K562 (cell line): ENCODE measurements around the gene ABCG5. TPM values are rescaled to one million over a fixed set of nuclear protein-coding genes. Genes with fewer than 3 reads are reported as not detected.

Experiments used
- ATAC-seq: fragments of 200-7000 bp; cut with Tn5 transposase; 3 replicates; pipeline ENCODE4 v1.9.1; 2020; ENCODE audit warnings: moderate library complexity
- BruUV-seq: library from RNA; stranded (reverse); fragments of 400-500 nt; replicated peaks from 2 replicates; lab custom pipeline; 2021; lab: Mats Ljungman, UMichigan
- CTCF ChIA-PET: fragments of 300-600 bp; formaldehyde crosslinking; extraction: SDS; loops from one replicate; lab custom pipeline; 2021; ENCODE audit warnings: low intra/inter-chr PET ratio; lab: Yijun Ruan, JAX
- POLR2A ChIA-PET: fragments of 300-600, 350-650 bp; sonication (Branson Sonifier 250); formaldehyde crosslinking; extraction: SDS; loops from one replicate; lab custom pipeline; 2021; ENCODE audit warnings: antibody characterized with exemption, inconsistent platforms; lab: Yijun Ruan, JAX
- DNase-seq, 4 experiments: peaks; one replicate each; pipeline versions ENCODE4 v3.0.0 to v3.0.0-alpha.2; 2011 to 2018; ENCODE audit warnings: low spot score in 3 of 4, mixed read lengths in 3 of 4; ENCODE audit errors: extremely low read depth in 1 of 4
- FAIRE-seq: peaks from 2 replicates; lab custom pipeline; 2011; peaks lifted over from hg19 to GRCh38; lab: Jason Lieb, UNC
- H2AFZ ChIP-seq: 2 replicates; pipeline ENCODE4 v1.6.0; 2011; ENCODE audit warnings: low read depth, low read length, control low read depth, inconsistent platforms
- H3K27ac ChIP-seq: fragments of 200-600 bp; 3 replicates; pipeline ENCODE4 v1.8.0; 2011; ENCODE audit warnings: low read depth, mild to moderate bottlenecking, control low read depth, inconsistent platforms, low read length, moderate library complexity, mixed read lengths; ENCODE audit errors: extremely low read depth
- H3K27me3 ChIP-seq, 2 experiments: fragments of 300-600 bp in 1 of 2; 2 replicates in 1 of 2; 3 replicates in 1 of 2; pipeline versions ENCODE4 v1.6.0 to v1.8.0; 2011; ENCODE audit warnings: inconsistent platforms in 2 of 2, low read length in 2 of 2, mild to moderate bottlenecking in 1 of 2, mixed read lengths in 1 of 2, moderate library complexity in 1 of 2; ENCODE audit not compliant: control insufficient read depth in 2 of 2, insufficient read depth in 2 of 2
- H3K36me3 ChIP-seq: fragments of 300-600 bp; 3 replicates; pipeline ENCODE4 v1.8.0; 2011; ENCODE audit warnings: mild to moderate bottlenecking, low read length, inconsistent platforms; ENCODE audit not compliant: control insufficient read depth, insufficient read depth
- H3K4me1 ChIP-seq, 2 experiments: fragments of 200-600 bp in 1 of 2; replicated peaks in 1 of 2; 2 replicates in 1 of 2; 3 replicates in 1 of 2; pipeline versions ENCODE4 v1.5.1 to v1.8.0; 2011; ENCODE audit warnings: inconsistent platforms in 2 of 2, low read length in 2 of 2, mild to moderate bottlenecking in 1 of 2, mixed read lengths in 1 of 2, moderate library complexity in 1 of 2; ENCODE audit not compliant: control insufficient read depth in 2 of 2, insufficient read depth in 2 of 2
- H3K4me2 ChIP-seq: 2 replicates; pipeline ENCODE4 v1.6.1; 2011; ENCODE audit warnings: low read length, control low read depth, inconsistent platforms, mixed read lengths; ENCODE audit not compliant: insufficient read depth
- H3K4me3 ChIP-seq: fragments of 200-600 bp; sonication (generic), shearing (Covaris generic); 2 replicates; pipeline ENCODE4 v1.5.1; 2016; ENCODE audit warnings: control low read depth, inconsistent platforms
- H3K79me2 ChIP-seq: fragments of 200-600 bp; 3 replicates; pipeline ENCODE4 v1.8.0; 2011; ENCODE audit warnings: low read length, inconsistent platforms; ENCODE audit not compliant: control insufficient read depth, insufficient read depth
- H3K9ac ChIP-seq, 2 experiments: 2 replicates each; pipeline versions ENCODE4 v1.6.0 to v1.6.1; 2011; ENCODE audit warnings: low read depth in 2 of 2, low read length in 2 of 2, control low read depth in 1 of 2, inconsistent platforms in 1 of 2, mild to moderate bottlenecking in 1 of 2, mixed read lengths in 1 of 2; ENCODE audit not compliant: insufficient read depth in 1 of 2
- H3K9me1 ChIP-seq: one replicate; pipeline ENCODE4 v1.6.0; 2011; ENCODE audit warnings: inconsistent platforms, mild to moderate bottlenecking, low read length, moderate library complexity; ENCODE audit not compliant: control insufficient read depth, insufficient read depth
- H3K9me3 ChIP-seq: replicated peaks from 2 replicates; pipeline ENCODE4 v1.5.1; 2011; ENCODE audit warnings: low read depth, low read length, inconsistent platforms; ENCODE audit not compliant: control insufficient read depth, insufficient read depth
- H4K20me1 ChIP-seq: replicated peaks from 2 replicates; pipeline ENCODE4 v1.6.1; 2011; ENCODE audit warnings: low read length, inconsistent platforms, mixed read lengths; ENCODE audit not compliant: control insufficient read depth, insufficient read depth
- EWSR1 ChIP-seq: fragments of 450-650 bp; IDR thresholded peaks from 2 replicates; pipeline ENCODE4 v1.6.1; 2018; ENCODE audit warnings: borderline replicate concordance, mild to moderate bottlenecking, low read depth, moderate library complexity; ENCODE audit not compliant: partially characterized antibody
- RAD21 ChIP-seq, 2 experiments: fragments of 250-450 bp in 1 of 2; fragments of 450-650 bp in 1 of 2; sonication (Bioruptor Pico) in 1 of 2; formaldehyde crosslinking in 1 of 2; IDR thresholded peaks in 1 of 2; conservative IDR thresholded peaks in 1 of 2; 2 replicates each; pipeline versions ENCODE4 v1.4.0 to v1.8.0; 2020 to 2022; ENCODE audit warnings: mild to moderate bottlenecking in 2 of 2, moderate library complexity in 1 of 2
- SMC3 ChIP-seq: conservative IDR thresholded peaks from 2 replicates; pipeline ENCODE4 v1.6.1; 2011; ENCODE audit warnings: low read depth, low read length, improper control_type of control experiment; ENCODE audit not compliant: insufficient read depth
- ZBTB7A ChIP-seq: IDR thresholded peaks from 2 replicates; pipeline ENCODE4 v1.6.1; 2011; ENCODE audit warnings: low read depth, mild to moderate bottlenecking, low read length, moderate library complexity, borderline replicate concordance; ENCODE audit not compliant: control insufficient read depth
- WGBS: fragments of 100-300 bp; shearing (Covaris generic); methylation state at CpG from one replicate; pipeline ENCODE4 v1.1.6; 2016; ENCODE audit warnings: low coverage, mixed read lengths; ENCODE audit not compliant: insufficient coverage; ENCODE audit errors: missing lambda C conversion rate; 5-methylcytosine and 5-hydroxymethylcytosine counted together
- in situ Hi-C: fragments of 300-500 bp; cut with MboI; formaldehyde crosslinking; loops from 4 replicates; pipeline ENCODE4 v1.15.0; 2018; ENCODE audit warnings: inconsistent platforms, mixed read lengths
- intact Hi-C: fragments of 100-400 bp; cut with micrococcal nuclease; formaldehyde crosslinking; loops from 2 replicates; pipeline ENCODE4 v1.14.2; 2022
- polyA plus RNA-seq, 8 experiments: library from polyadenylated mRNA; depleted of rRNA in 4 of 8; stranded (reverse) in 5 of 8; unstranded in 3 of 8; fragments of >200 nt; fragmentation: Nextera tagmentation in 2 of 8; fragmentation: Illumina TruSeq in 1 of 8; extraction: Ambion mirVana in 2 of 8; extraction: Trizol in 1 of 8; gene quantifications; 2 replicates each; pipeline versions ENCODE4 v1.2.1 to v1.2.3, GENCODE V29; 2011 to 2014; ENCODE audit warnings: inconsistent platforms in 1 of 8, missing spikeins in 1 of 8
- total RNA-seq, 7 experiments: library from RNA; depleted of rRNA in 6 of 7; stranded (reverse); fragments of >200 nt in 6 of 7; fragmentation: Illumina TruSeq in 2 of 7; extraction: Trizol in 2 of 7; gene quantifications; 2 replicates each; pipeline versions ENCODE4 v1.2.1 to v1.2.3, GENCODE V29; 2011 to 2021; ENCODE audit warnings: low replicate concordance in 1 of 7
- TF ChIP-seq, protein P1 (sequence below), 3 experiments: IDR thresholded peaks in 2 of 3; conservative IDR thresholded peaks in 1 of 3; 2 replicates each; pipeline ENCODE4 v1.5.1; 2011 to 2012; ENCODE audit warnings: low read length in 3 of 3, mild to moderate bottlenecking in 3 of 3, control low read depth in 2 of 3, improper control_type of control experiment in 1 of 3, inconsistent platforms in 1 of 3, low read depth in 1 of 3, mixed read lengths in 1 of 3, moderate library complexity in 1 of 3; ENCODE audit not compliant: insufficient read depth in 2 of 3

Gene ABCG5
- total and polyA plus RNA-seq, 9 of the 15 experiments (the other 6 are each of a cell fraction or from before 2014, with no cell fraction given), result 0.01 TPM; not detected in 7

- ChIA-PET CTCF (no interaction called here), POLR2A (no interaction called here)
- intact Hi-C loops, result no loop called here
- H4K20me1 ChIP-seq, result no peaks in the 10 kb centered on the region
- no peak overlapping the region for H3K27ac ChIP-seq
- H3K4me2 ChIP-seq, result no peak overlapping the region
- peak; percentile 78 for ATAC-seq
- H3K36me3 ChIP-seq, result no peaks in the 10 kb centered on the region; the same call in 2 of the 3 replicates
- H3K79me2 ChIP-seq, result no peaks in the 10 kb centered on the region
- H2AFZ ChIP-seq, result no peak overlapping the region
- no peak overlapping the region for H3K9ac ChIP-seq
- no peaks in the 10 kb centered on the region for H3K9me1 ChIP-seq
- BruUV-seq, result no TSS peak
- no peak overlapping the region for H3K4me3 ChIP-seq
- TF ChIP-seq, protein P1, sequence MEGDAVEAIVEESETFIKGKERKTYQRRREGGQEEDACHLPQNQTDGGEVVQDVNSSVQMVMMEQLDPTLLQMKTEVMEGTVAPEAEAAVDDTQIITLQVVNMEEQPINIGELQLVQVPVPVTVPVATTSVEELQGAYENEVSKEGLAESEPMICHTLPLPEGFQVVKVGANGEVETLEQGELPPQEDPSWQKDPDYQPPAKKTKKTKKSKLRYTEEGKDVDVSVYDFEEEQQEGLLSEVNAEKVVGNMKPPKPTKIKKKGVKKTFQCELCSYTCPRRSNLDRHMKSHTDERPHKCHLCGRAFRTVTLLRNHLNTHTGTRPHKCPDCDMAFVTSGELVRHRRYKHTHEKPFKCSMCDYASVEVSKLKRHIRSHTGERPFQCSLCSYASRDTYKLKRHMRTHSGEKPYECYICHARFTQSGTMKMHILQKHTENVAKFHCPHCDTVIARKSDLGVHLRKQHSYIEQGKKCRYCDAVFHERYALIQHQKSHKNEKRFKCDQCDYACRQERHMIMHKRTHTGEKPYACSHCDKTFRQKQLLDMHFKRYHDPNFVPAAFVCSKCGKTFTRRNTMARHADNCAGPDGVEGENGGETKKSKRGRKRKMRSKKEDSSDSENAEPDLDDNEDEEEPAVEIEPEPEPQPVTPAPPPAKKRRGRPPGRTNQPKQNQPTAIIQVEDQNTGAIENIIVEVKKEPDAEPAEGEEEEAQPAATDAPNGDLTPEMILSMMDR (IDR thresholded peaks at IDR 0.05 in 2 of 3, conservative IDR thresholded peaks at IDR 0.05 in 1 of 3; ENCODE audit: insufficient read depth in 2 of 3, low read depth in 1 of 3, low read length in 3 of 3), result peak in 2 of 3 experiments; percentile 49 to 50; a peak in 4 of 6 replicates
- TF ChIP-seq EWSR1, result peak; percentile 49
- peak in 1 of 2 experiments; percentile 42; a peak in 1 of 4 replicates for TF ChIP-seq RAD21 (CRISPR knock-in tag; conservative IDR thresholded peaks at IDR 0.05 in 1 of 2, IDR thresholded peaks at IDR 0.05 in 1 of 2)
- no peak for TF ChIP-seq ZBTB7A
- peak; percentile 34; the same call in 1 of the 2 replicates for TF ChIP-seq SMC3
- TF ChIP-seq, all 486 proteins: peak for 4
- no peaks in the 10 kb centered on the region for H3K4me1 ChIP-seq
- no peaks in the 10 kb centered on the region for H3K27me3 ChIP-seq
- DNase-seq (peak; percentile 6 to 32 (median 28)), FAIRE-seq (peak; percentile 67)
- in situ Hi-C loops, result no loop called here
- no peaks in the 10 kb centered on the region for H3K9me3 ChIP-seq
- WGBS, result 10% methylated on average over 4 of the region's 4 CpGs
These were observed 40.3 kb downstream of the ABCG5 start for GRCh38 chr2:43798300-43798699.
